Naive thymus-derived CD8-positive, alpha-beta T cell (primary cell): Measurements from ENCODE around the gene GGA1. TPM values are rescaled to one million over a fixed set of nuclear protein-coding genes. Genes with fewer than 3 reads are reported as not detected.
A peak's percentile ranks its signal among the peaks of the same experiment; 100 is the strongest.
"Not testable (repeated sequence)": the region's sequence is repeated elsewhere in the genome, so short reads cannot be mapped to it uniquely, and the experiment has no call there.

Experiments
- ATAC-seq, 2 donors: fragments of 150-1000 bp; cut with Tn5 transposase in 1 of 2; sonication (Bioruptor Pico), chemical (Tn5 transposase) in 1 of 2; 1 replicate in 1 of 2; 2 replicates in 1 of 2; pipeline ENCODE4 v1.10.0; 2021; ENCODE audit warnings: mild to moderate bottlenecking in 2 of 2, moderate library complexity in 2 of 2
- POLR2A ChIA-PET: fragments of 350-600 bp; sonication (Branson Sonifier 250); formaldehyde crosslinking; loops from one replicate; lab custom pipeline; 2021; ENCODE audit warnings: antibody characterized with exemption; lab: Charles Lee
- DNase-seq, 10 donors: peaks; one replicate each; pipeline versions ENCODE4 v3.0.0 to v3.0.0-alpha.2; 2020 to 2022
- H3K27ac Mint-ChIP-seq, 10 donors: one replicate each; pipeline ENCODE4 v1.8.0; 2020 to 2022; ENCODE audit warnings: mild to moderate bottlenecking in 10 of 10, mixed read lengths in 10 of 10, moderate library complexity in 4 of 10, inconsistent platforms in 1 of 10
- H3K27me3 Mint-ChIP-seq, 5 donors: one replicate each; pipeline ENCODE4 v1.8.0; 2021 to 2022; ENCODE audit warnings: mixed read lengths in 5 of 5
- H3K36me3 Mint-ChIP-seq, 3 donors: one replicate each; pipeline ENCODE4 v1.8.0; 2020 to 2022; ENCODE audit warnings: mixed read lengths in 3 of 3, mild to moderate bottlenecking in 2 of 3, inconsistent platforms in 1 of 3
- H3K4me1 Mint-ChIP-seq, 4 donors: one replicate each; pipeline ENCODE4 v1.8.0; 2021 to 2022; ENCODE audit warnings: mixed read lengths in 4 of 4
- H3K4me3 Mint-ChIP-seq, 10 donors: one replicate each; pipeline ENCODE4 v1.8.0; 2020 to 2022; ENCODE audit warnings: mild to moderate bottlenecking in 10 of 10, mixed read lengths in 10 of 10, moderate library complexity in 6 of 10, inconsistent platforms in 1 of 10
- H3K9me3 Mint-ChIP-seq, 9 donors: one replicate each; pipeline ENCODE4 v1.8.0; 2020 to 2022; ENCODE audit warnings: mixed read lengths in 9 of 9, mild to moderate bottlenecking in 3 of 9, inconsistent platforms in 1 of 9, moderate library complexity in 1 of 9
- polyA plus RNA-seq, 3 donors: library from polyadenylated mRNA; unstranded; fragments of 300-500 nt; fragmentation: Illumina TruSeq; gene quantifications; one replicate each; pipeline ENCODE4 v1.2.3, GENCODE V29; 2021
- total RNA-seq, 8 experiments: library from RNA in 2 of 8; stranded (reverse) in 2 of 8; gene quantifications; one replicate each; pipeline ENCODE4 v1.2.3 and lab custom pipeline; 2021 to 2026

The GGA1 gene
- total and polyA plus RNA-seq, 5 experiments from 2014 or later: 20.3 to 110 (median 24.5) TPM

DNA sequence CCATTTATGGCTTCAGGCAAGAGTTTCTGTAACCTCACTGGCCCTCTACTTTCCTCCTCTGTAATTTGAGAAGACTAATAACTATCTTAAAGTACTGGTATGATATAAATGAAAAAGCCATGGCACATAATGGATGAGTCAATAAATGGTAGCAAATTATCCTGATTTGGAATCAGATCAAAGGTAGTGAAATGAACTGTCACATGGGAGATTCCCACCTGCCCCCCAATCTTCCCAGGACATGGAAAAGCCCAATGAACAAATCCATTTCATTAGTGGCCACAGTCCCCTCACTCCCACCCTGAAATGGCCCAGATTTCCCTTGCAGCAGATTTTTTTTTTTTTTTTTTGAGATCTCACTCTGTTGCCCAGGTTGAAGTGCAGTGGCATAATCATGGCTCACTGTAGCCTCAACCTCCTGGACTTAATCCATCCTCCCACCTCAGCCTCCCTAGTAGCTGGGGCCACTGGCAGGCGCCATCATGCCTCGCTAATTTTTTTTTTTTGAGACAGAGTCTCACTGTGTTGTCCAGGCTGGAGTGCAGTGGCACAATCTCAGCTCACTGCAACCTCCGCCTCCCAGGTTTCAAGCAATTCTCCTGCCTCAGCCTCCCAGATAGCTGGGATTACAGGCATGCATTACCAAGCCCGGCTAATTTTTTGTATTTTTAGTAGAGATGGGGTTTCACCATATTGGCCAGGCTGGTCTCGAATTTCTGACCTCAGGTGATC lies 5.9 kb upstream of the GGA1 start:
- Mint-ChIP-seq H3K4me1 (peaks cover 26 to 53% (median 40%) of the 10 kb centered on the region in 4 donors), H3K4me3 (peak overlapping the region in 1 of 10 donors; percentile 30)
- POLR2A ChIA-PET: interaction anchor here (0.7 to 64.1 kb wide), 4 partner anchors 58 to 419 kb away, joined by 3 to 2283 read pairs (median 3); partner anchors contain the start of genes LGALS1, NOL12, PDXP and SH3BP1
- DNase-seq: peak in 1 of 10 donors; percentile 28
- H3K27me3 Mint-ChIP-seq, ATAC-seq, H3K27ac Mint-ChIP-seq, H3K9me3 Mint-ChIP-seq, H3K36me3 Mint-ChIP-seq: not testable (repeated sequence)

GRCh38 chr22:37604074-37604473 lies 4.6 kb upstream of the GGA1 start:
- POLR2A ChIA-PET: interaction anchor here (0.8 to 64.1 kb wide), 6 partner anchors 12 to 119 kb away, joined by 3 to 2283 read pairs (median 4); partner anchors contain the start of genes LGALS1, NOL12, PDXP and SH3BP1
- Mint-ChIP-seq H3K36me3 (no peaks in the 10 kb centered on the region), H3K9me3 (no peaks in the 10 kb centered on the region), H3K4me1 (peaks cover 31 to 60% (median 47%) of the 10 kb centered on the region in 4 donors), H3K4me3 (peak overlapping the region in 4 of 10 donors; percentile 26 to 64 (median 34)), H3K27me3 (peaks cover 0 to 1% (median 0%) of the 10 kb centered on the region in 5 donors), H3K27ac (peak overlapping the region in 2 of 10 donors; percentile 31 to 40)
- ATAC-seq (no peak), DNase-seq (no peak)

- POLR2A ChIA-PET: interaction anchor here (1.3 to 64.1 kb wide), 5 partner anchors 13 to 120 kb away, joined by 3 to 2283 read pairs (median 9); partner anchors contain the start of genes LGALS1, NOL12, PDXP and SH3BP1
- H3K36me3 Mint-ChIP-seq: no peaks in the 10 kb centered on the region
- ATAC-seq (peak; percentile 33 to 37), DNase-seq (peak; percentile 38 to 84 (median 69))
- H3K27ac Mint-ChIP-seq: peak overlapping the region; percentile 65 to 95 (median 84)
- peak overlapping the region; percentile 48 to 89 (median 76) for H3K4me3 Mint-ChIP-seq
- H3K9me3 Mint-ChIP-seq: no peaks in the 10 kb centered on the region
- H3K27me3 Mint-ChIP-seq: peaks cover 0 to 1% (median 0%) of the 10 kb centered on the region in 5 donors
- peaks cover 37 to 68% (median 54%) of the 10 kb centered on the region in 4 donors for H3K4me1 Mint-ChIP-seq
These were observed 3.8 kb upstream of the GGA1 start for GRCh38 chr22:37604875-37605274.

GRCh38 chr22:37607010-37607934 lies 1.4 kb upstream of the GGA1 start:
- Mint-ChIP-seq H3K36me3 (no peaks in the 10 kb centered on the region), H3K27me3 (no peaks in the 10 kb centered on the region), H3K4me1 (peaks cover 30 to 69% (median 65%) of the 10 kb centered on the region in 4 donors), H3K4me3 (peak overlapping the region; percentile 87 to 96 (median 90)), H3K9me3 (no peaks in the 10 kb centered on the region), H3K27ac (peak overlapping the region; percentile 48 to 99 (median 98))
- POLR2A ChIA-PET: interaction anchor here (0.8 to 64.1 kb wide), 20 partner anchors 8 to 831 kb away, joined by 3 to 2283 read pairs (median 5); partner anchors contain the start of genes ANKRD54, C22orf23, IFT27 and LGALS1
- peak; percentile 81 to 96 (median 90) for DNase-seq
- ATAC-seq: peak; percentile 25 to 27

- Mint-ChIP-seq H3K4me1 (peaks cover 29 to 66% (median 62%) of the 10 kb centered on the region in 4 donors), H3K9me3 (no peaks in the 10 kb centered on the region), H3K36me3 (no peaks in the 10 kb centered on the region), H3K27ac (peak overlapping the region; percentile 95 to 99 (median 98)), H3K27me3 (no peaks in the 10 kb centered on the region), H3K4me3 (peak overlapping the region; percentile 87 to 96 (median 90))
- no peak for DNase-seq
- POLR2A ChIA-PET: interaction anchor here (0.7 to 64.1 kb wide), 19 partner anchors 8 to 832 kb away, joined by 3 to 2283 read pairs (median 5); partner anchors contain the start of genes ANKRD54, C22orf23, IFT27 and LGALS1
- ATAC-seq: peak; percentile 1 to 9
These were observed 628 bp upstream of the GGA1 start for GRCh38 chr22:37607935-37608476.

DNA sequence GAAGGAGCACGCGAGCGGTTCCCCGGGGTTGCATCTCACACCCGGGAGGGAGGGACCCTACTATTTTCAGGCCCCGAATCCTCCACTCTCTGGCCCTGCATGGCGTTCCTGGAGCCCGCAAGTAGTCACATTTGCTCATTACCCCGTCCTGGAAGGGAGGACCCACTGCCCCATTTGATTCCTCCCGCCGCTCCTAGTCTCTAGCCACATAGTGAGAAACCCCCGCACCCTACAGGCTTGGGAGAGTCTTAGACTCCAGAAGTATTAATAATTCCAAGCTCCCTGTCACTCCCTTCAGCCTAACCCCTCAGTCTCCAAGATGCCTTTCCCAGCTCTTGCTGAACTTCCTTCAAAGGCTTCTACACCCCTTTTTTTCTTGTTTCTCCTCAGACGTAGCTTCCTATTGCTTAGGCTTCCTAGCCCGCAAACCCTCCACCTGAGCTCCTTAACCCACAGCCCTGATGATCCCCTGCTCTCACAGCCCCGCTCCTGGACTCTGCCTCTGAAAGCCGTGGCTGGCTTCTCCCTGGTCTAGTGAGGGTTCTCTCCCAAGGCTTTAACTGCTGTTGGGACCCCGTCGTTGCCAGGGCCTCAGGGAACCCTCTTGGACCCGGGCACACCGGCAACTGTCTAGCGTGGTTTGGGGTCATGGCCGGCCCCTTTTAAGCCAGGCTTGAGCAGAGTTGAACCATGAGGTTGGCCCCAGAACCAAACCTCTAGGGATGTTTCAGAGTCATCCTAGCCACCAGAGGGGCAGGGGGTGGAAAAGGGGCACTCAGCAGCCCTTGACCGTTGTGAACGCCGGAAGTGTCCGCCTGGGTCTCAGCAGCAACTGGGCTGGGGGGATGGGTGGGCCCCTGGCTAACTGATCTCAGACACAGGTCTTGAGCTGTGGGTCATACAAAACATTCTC lies 862 bp downstream of the GGA1 start:
- Mint-ChIP-seq H3K4me3 (peak overlapping the region; percentile 88 to 96 (median 92)), H3K27ac (peak overlapping the region; percentile 76 to 96 (median 90)), H3K36me3 (no peaks in the 10 kb centered on the region), H3K9me3 (no peaks in the 10 kb centered on the region), H3K27me3 (no peaks in the 10 kb centered on the region), H3K4me1 (peaks cover 29 to 63% (median 55%) of the 10 kb centered on the region in 4 donors)
- DNase-seq: peak in 1 of 10 donors; percentile 65
- no peak for ATAC-seq
- POLR2A ChIA-PET: interaction anchor here (1.0 to 64.1 kb wide), 9 partner anchors 13 to 343 kb away, joined by 3 to 2283 read pairs (median 12); partner anchors contain the start of genes ANKRD54, C22orf23, LGALS1 and MFNG

- Mint-ChIP-seq H3K27ac (peak overlapping the region in 6 of 10 donors; percentile 87 to 96 (median 92)), H3K4me1 (peaks cover 24 to 57% (median 49%) of the 10 kb centered on the region in 4 donors), H3K4me3 (peak overlapping the region; percentile 88 to 96 (median 92))
- not testable (repeated sequence) for H3K27me3 Mint-ChIP-seq, ATAC-seq, H3K9me3 Mint-ChIP-seq, H3K36me3 Mint-ChIP-seq
- peak in 1 of 10 donors; percentile 7 for DNase-seq
- POLR2A ChIA-PET: interaction anchor here (3.8 to 64.1 kb wide), 4 partner anchors 16 to 125 kb away, joined by 50 to 2283 read pairs (median 82); partner anchors contain the start of genes LGALS1, MFNG, NOL12 and PDXP
These were observed 1.5 kb downstream of the GGA1 start for GRCh38 chr22:37610153-37610475.

DNA sequence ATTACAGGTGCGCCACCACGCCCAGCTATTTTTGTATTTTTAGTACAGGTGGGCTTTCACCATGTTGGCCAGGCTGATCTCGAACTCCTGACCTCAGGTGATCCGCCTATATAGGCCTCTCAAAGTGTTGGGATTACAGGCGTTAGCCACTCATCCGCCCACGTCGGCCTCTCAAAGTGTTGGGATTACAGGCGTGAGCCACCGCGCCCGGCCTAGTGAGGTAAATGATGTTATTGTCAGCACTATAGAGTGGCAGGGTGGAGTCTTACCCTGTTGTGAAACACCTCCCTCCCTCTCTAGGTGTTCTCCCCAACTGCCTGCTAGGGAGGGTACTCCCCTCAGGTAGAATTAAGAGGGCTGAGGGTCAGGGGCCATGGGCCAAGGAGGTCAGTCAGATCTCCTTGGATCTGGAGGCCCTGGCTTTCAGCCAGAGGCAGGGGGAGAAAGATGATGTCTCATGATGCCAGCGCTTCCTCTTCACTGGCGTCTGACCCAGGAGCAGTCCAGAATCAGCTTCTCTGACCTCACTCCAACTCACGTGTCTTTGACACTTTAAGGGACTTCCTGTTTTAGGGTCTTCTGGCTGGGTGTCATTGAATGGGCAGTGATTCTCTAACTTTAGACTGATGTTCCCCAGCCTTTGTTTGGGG lies 2.0 kb downstream of the GGA1 start:
- Mint-ChIP-seq H3K36me3 (peaks cover 0 to 6% (median 0%) of the 10 kb centered on the region in 3 donors), H3K4me1 (peaks cover 20 to 52% (median 45%) of the 10 kb centered on the region in 4 donors), H3K4me3 (peak overlapping the region; percentile 30 to 96 (median 90)), H3K27me3 (no peaks in the 10 kb centered on the region), H3K27ac (peak overlapping the region in 9 of 10 donors; percentile 9 to 90 (median 48)), H3K9me3 (no peaks in the 10 kb centered on the region)
- POLR2A ChIA-PET: interaction anchor here (4.0 to 64.1 kb wide), 2 partner anchors 53 to 126 kb away, joined by 82 to 2283 read pairs; partner anchors contain the start of genes LGALS1, MFNG, NOL12 and PDXP
- ATAC-seq: no peak
- peak in 1 of 10 donors; percentile 52 for DNase-seq

GRCh38 chr22:37611207-37611606 lies 2.6 kb downstream of the GGA1 start:
- Mint-ChIP-seq H3K4me3 (peak overlapping the region in 6 of 10 donors; percentile 16 to 95 (median 54)), H3K27ac (peak overlapping the region in 6 of 10 donors; percentile 41 to 63 (median 53)), H3K36me3 (peaks cover 0 to 11% (median 0%) of the 10 kb centered on the region in 3 donors), H3K9me3 (no peaks in the 10 kb centered on the region), H3K4me1 (peaks cover 17 to 50% (median 40%) of the 10 kb centered on the region in 4 donors), H3K27me3 (no peaks in the 10 kb centered on the region)
- peak in 1 of 10 donors; percentile 37 for DNase-seq
- POLR2A ChIA-PET: interaction anchor here (64.1 kb wide), 1 partner anchor 52 kb away, joined by 2283 read pairs; the partner anchor contains the start of genes LGALS1, NOL12, PDXP and SH3BP1
- ATAC-seq: no peak
